Keratinocyte (primary cell): ENCODE results near the gene MKRN2. TPM values are rescaled to one million over a fixed set of nuclear protein-coding genes. Genes with fewer than 3 reads are reported as not detected.

Experiments
- DNase-seq: peaks from one replicate; pipeline ENCODE4 v3.0.0-alpha.2; 2011; ENCODE audit warnings: low read depth, missing footprints, low spot score
- FAIRE-seq: peaks from 2 replicates; lab custom pipeline; 2011; peaks lifted over from hg19 to GRCh38; lab: Jason Lieb, UNC
- H2AFZ ChIP-seq: 2 replicates; pipeline ENCODE4 v1.6.0; 2012; ENCODE audit warnings: low read length, control low read depth, inconsistent platforms; ENCODE audit not compliant: control insufficient read depth
- H3K27ac ChIP-seq: 2 replicates; pipeline ENCODE4 v1.5.1; 2011; ENCODE audit warnings: low read length; ENCODE audit not compliant: control insufficient read depth, insufficient read depth
- H3K27me3 ChIP-seq: 3 replicates; pipeline ENCODE4 v1.6.0; 2011; ENCODE audit warnings: low read length; ENCODE audit not compliant: control insufficient read depth, insufficient read depth; ENCODE audit errors: extremely low read depth
- H3K36me3 ChIP-seq, 2 experiments: 2 replicates in 1 of 2; 3 replicates in 1 of 2; pipeline ENCODE4 v1.5.1; 2011; ENCODE audit warnings: low read length in 2 of 2, mild to moderate bottlenecking in 1 of 2; ENCODE audit not compliant: control insufficient read depth in 2 of 2, insufficient read depth in 2 of 2; ENCODE audit errors: extremely low read depth in 1 of 2
- H3K4me1 ChIP-seq: 3 replicates; pipeline ENCODE4 v1.5.1; 2011; ENCODE audit warnings: low read length; ENCODE audit not compliant: control insufficient read depth, insufficient read depth; ENCODE audit errors: extremely low read depth
- H3K4me2 ChIP-seq: 3 replicates; pipeline ENCODE4 v1.6.0; 2011; ENCODE audit warnings: low read depth, low read length; ENCODE audit not compliant: control insufficient read depth, insufficient read depth; ENCODE audit errors: extremely low read depth
- H3K4me3 ChIP-seq, 3 experiments: fragments of 200-600 bp in 1 of 3; sonication (generic) in 1 of 3; 2 replicates in 2 of 3; 3 replicates in 1 of 3; pipeline ENCODE4 v1.5.1; 2011 to 2016; ENCODE audit warnings: low read length in 3 of 3, mild to moderate bottlenecking in 3 of 3, control low read depth in 2 of 3, inconsistent platforms in 1 of 3, low read depth in 1 of 3, mixed read lengths in 1 of 3, mixed run types in 1 of 3, moderate library complexity in 1 of 3; ENCODE audit not compliant: control insufficient read depth in 2 of 3, insufficient read depth in 2 of 3; ENCODE audit errors: extremely low read depth in 1 of 3
- H3K79me2 ChIP-seq: 2 replicates; pipeline ENCODE4 v1.6.0; 2012; ENCODE audit warnings: low read length; ENCODE audit not compliant: control insufficient read depth, insufficient read depth
- H3K9ac ChIP-seq: 3 replicates; pipeline ENCODE4 v1.6.0; 2011; ENCODE audit warnings: low read length; ENCODE audit not compliant: control insufficient read depth, insufficient read depth; ENCODE audit errors: extremely low read depth
- H3K9me1 ChIP-seq: 3 replicates; pipeline ENCODE4 v1.6.0; 2011; ENCODE audit warnings: low read length; ENCODE audit not compliant: control insufficient read depth, insufficient read depth; ENCODE audit errors: extremely low read depth
- H3K9me3 ChIP-seq: 2 replicates; pipeline ENCODE4 v1.5.1; 2012; ENCODE audit warnings: low read depth, low read length; ENCODE audit not compliant: control insufficient read depth
- H4K20me1 ChIP-seq: 3 replicates; pipeline ENCODE4 v1.6.0; 2011; ENCODE audit warnings: low read length; ENCODE audit not compliant: control insufficient read depth, insufficient read depth; ENCODE audit errors: extremely low read depth
- EZH2 ChIP-seq: IDR thresholded peaks from one replicate; pipeline ENCODE4 v1.6.1; 2012; ENCODE audit warnings: inconsistent platforms, mild to moderate bottlenecking, low read length, moderate library complexity
- dilution Hi-C: fragments of 300-500 bp; cut with MboI; formaldehyde crosslinking; loops from one replicate; pipeline ENCODE4 v1.7.0; 2020; ENCODE audit warnings: low sequenced_read_pairs; ENCODE audit not compliant: extremely low pct_ligation_motif_present
- polyA plus RNA-seq, 5 experiments: library from polyadenylated mRNA; depleted of rRNA in 3 of 5; stranded (reverse) in 3 of 5; stranded (forward) in 1 of 5; unstranded in 1 of 5; fragments of >200 nt; gene quantifications; 1 replicate in 1 of 5; 2 replicates in 3 of 5; 3 replicates in 1 of 5; pipeline versions ENCODE4 v1.2.1 to v1.2.3, GENCODE V29; 2011 to 2012; ENCODE audit warnings: missing spikeins in 2 of 5, low read depth in 1 of 5, low replicate concordance in 1 of 5
- TF ChIP-seq, protein P1 (sequence below), 3 experiments: IDR thresholded peaks in 1 of 3; conservative IDR thresholded peaks in 1 of 3; optimal IDR thresholded peaks in 1 of 3; 2 replicates in 2 of 3; 3 replicates in 1 of 3; pipeline versions ENCODE3 to v1.5.1; 2011; ENCODE audit warnings: low read length in 3 of 3, mild to moderate bottlenecking in 3 of 3, moderate library complexity in 2 of 3, control low read depth in 1 of 3, inconsistent platforms in 1 of 3; ENCODE audit not compliant: insufficient read depth in 2 of 3; ENCODE audit errors: extremely low read depth in 1 of 3

MKRN2 gene
- polyA plus RNA-seq, 1 donor (not counting 4 experiments of a cell fraction or from before 2014, with no cell fraction given) = 31.8 TPM

GRCh38 chr3:12586403-12586802 lies 29.5 kb downstream of the MKRN2 start:
- Histone ChIP-seq H3K9me1 (no peaks in the 10 kb centered on the region), H3K4me2 (no peak overlapping the region), H3K36me3 (peaks cover 28 to 65% of the 10 kb centered on the region in 2 experiments), H4K20me1 (no peaks in the 10 kb centered on the region), H3K79me2 (no peaks in the 10 kb centered on the region), H3K9ac (no peak overlapping the region), H3K9me3 (no peaks in the 10 kb centered on the region), H3K4me1 (peaks cover 12% of the 10 kb centered on the region), H3K27ac (no peak overlapping the region), H2AFZ (no peak overlapping the region), H3K27me3 (no peaks in the 10 kb centered on the region), H3K4me3 (no peak overlapping the region)
- FAIRE-seq (no peak), DNase-seq (no peak)
- dilution Hi-C loops = no loop called here
- no peak for TF ChIP-seq EZH2
- TF ChIP-seq, protein P1, sequence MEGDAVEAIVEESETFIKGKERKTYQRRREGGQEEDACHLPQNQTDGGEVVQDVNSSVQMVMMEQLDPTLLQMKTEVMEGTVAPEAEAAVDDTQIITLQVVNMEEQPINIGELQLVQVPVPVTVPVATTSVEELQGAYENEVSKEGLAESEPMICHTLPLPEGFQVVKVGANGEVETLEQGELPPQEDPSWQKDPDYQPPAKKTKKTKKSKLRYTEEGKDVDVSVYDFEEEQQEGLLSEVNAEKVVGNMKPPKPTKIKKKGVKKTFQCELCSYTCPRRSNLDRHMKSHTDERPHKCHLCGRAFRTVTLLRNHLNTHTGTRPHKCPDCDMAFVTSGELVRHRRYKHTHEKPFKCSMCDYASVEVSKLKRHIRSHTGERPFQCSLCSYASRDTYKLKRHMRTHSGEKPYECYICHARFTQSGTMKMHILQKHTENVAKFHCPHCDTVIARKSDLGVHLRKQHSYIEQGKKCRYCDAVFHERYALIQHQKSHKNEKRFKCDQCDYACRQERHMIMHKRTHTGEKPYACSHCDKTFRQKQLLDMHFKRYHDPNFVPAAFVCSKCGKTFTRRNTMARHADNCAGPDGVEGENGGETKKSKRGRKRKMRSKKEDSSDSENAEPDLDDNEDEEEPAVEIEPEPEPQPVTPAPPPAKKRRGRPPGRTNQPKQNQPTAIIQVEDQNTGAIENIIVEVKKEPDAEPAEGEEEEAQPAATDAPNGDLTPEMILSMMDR (optimal IDR thresholded peaks at IDR 0.05 in 1 of 3, IDR thresholded peaks at IDR 0.05 in 1 of 3, conservative IDR thresholded peaks at IDR 0.05 in 1 of 3; ENCODE audit: extremely low read depth in 1 of 3, insufficient read depth in 2 of 3, low read length in 3 of 3) = no peak

DNA sequence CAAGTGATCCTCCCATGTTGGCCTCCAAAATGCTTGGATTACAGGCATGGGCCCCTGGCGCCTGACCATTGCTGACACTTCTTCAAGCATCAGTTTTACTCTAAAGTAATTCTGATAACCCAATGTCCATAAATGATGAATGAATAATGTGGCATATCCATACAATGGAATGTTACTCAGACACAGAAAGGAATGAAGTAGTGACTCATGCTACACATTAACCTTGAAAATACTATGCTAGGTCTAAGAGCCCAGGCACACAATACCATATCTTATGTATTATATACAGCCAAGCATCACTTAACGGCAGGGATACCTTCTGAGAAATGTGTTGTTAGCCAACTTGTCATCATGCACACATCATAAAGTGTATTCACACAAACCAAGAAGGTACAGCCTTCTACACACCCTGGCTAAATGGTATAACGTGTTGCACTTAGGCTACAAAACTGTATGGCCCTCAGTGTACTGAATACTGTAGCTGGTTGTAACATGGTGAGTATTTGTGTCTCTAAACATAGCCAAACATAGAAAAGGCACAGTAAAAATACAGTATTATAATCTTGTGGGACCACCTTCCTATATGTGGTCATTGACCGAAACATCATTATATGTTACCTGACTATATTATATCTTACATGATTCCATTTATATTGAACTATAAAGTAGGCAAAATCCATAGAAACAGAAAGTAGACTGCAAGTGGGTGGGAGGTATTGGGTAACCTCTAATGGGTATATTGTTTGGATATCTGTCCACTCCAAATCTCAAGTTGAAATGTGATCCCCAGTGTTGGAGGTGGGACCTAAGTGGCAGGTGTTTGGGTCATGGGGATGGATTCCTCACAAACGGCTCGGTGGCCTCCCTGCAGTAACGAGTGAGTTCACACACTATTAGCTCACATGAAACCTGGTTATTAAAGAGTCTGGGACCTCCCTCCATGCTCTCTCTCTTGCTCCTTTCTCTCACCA lies 31.4 kb downstream of the MKRN2 start:
- dilution Hi-C loops = no loop called here
- Histone ChIP-seq H4K20me1 (no peaks in the 10 kb centered on the region), H3K4me2 (no peak overlapping the region), H3K9ac (no peak overlapping the region), H3K27ac (no peak overlapping the region), H3K79me2 (no peaks in the 10 kb centered on the region), H3K4me1 (peaks cover 12% of the 10 kb centered on the region), H3K9me1 (no peaks in the 10 kb centered on the region), H2AFZ (no peak overlapping the region), H3K36me3 (peaks cover 28 to 59% of the 10 kb centered on the region in 2 experiments), H3K9me3 (no peaks in the 10 kb centered on the region), H3K27me3 (no peaks in the 10 kb centered on the region), H3K4me3 (no peak overlapping the region)
- DNase-seq (no peak), FAIRE-seq (no peak)
- TF ChIP-seq, protein P1 (optimal IDR thresholded peaks at IDR 0.05 in 1 of 3, IDR thresholded peaks at IDR 0.05 in 1 of 3, conservative IDR thresholded peaks at IDR 0.05 in 1 of 3; ENCODE audit: extremely low read depth in 1 of 3, insufficient read depth in 2 of 3, low read length in 3 of 3) = no peak
- no peak for TF ChIP-seq EZH2
